ENCODE measurements around the gene SPATA13.
"Not testable (repeated sequence)": the region's sequence is repeated elsewhere in the genome, so short reads cannot be mapped to it uniquely, and the experiment has no call there.

The SPATA13 gene

DNA sequence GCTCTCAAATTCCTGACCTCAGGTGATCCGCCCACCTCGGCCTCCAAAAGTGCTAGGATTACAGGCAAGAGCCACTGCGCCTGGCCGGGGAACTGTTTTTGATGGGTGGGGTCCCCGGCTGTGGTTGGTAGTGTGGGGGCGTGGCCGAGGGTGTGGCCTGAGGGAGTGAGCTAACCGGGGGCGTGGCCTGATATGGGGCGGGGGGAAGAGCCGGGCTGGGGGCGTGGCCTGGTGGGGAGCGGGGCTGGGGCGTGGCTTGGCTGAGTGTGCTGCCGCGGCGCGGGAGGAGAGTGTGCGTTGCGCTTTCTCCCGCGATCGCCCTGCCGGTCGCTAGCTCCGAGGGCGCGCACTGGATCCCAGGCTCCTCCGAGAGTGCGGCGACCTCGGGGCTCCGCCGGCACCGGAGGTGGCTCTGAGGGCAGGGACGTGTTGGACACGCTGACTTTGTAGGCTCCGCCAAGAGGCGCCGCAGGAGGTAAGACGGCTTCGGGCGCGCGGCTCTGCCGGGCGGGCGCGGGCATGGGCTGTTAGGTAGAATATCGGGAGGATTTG lies at the start of gene SPATA13:
SPATA13 (plus strand) TSS at position 263 of the 552 bp plus-strand sequence. CDS start 62,210 bp downstream, outside the sequence.
- DNase-seq (ENCODE audit: low read depth in 3 of 3): peak; percentile 87 to 92 (median 88)

DNA sequence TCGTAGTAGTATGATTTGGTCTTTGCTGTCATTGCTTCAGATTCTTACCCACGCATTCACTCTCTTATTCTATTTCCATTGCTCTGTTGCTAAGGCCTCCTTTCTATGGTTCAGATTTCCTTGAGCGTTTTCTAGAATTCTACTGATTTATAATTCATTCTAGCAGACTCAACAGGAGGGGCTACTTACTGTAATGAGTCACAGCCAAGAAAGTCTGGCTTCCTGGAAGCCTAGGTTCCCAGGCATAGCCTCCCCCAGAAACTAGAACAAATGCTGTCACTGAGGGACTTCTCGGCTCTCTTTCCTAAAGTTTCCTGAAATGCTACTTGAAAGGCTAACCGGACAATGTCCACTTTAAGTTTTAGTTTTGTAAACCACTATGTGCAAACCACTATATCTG lies 47.7 kb upstream of the SPATA13 start:
- no peak for DNase-seq (ENCODE audit: low read depth in 3 of 3)

DNA sequence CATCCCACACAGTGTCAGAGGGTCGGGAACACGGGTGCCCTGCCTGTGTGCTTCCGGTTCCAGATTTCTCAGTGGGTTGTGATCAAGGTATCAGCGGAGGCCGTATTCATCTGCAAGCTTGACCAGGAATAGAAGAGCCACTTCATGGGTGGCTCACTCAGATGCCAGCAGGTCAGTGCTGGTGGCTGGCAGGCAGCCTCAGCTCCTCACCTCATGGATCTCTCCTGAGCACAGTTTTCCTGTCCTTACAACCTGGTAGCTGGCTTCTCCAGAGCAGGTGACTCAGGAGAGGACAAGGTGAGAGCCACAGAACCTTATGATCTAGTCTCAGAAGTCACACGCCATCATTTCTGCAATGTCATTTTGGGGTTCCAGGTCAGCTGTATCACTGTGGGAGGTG lies 44.8 kb upstream of the SPATA13 start:
- no peak for DNase-seq (ENCODE audit: low read depth in 3 of 3)

DNA sequence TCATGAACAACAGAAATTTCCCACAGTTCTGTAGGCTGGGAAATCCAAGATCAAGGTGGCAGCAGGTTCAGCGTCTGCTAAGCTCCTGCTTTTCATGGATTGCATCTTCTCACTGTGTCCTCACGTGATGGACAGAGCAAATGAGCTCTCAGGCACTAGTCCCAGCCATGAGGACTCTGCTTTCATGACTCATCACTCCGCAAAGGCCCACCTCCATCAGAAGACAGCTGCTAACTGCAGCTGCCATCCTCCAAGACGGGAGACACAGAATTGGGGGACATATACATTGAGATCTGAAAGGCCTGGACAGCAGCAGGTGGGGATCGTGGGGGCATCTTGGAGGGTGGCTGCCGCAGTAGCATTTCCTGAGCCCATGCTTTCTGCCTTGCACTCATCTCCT lies 44.4 kb upstream of the SPATA13 start:
- DNase-seq (ENCODE audit: low read depth in 3 of 3): no peak

DNA sequence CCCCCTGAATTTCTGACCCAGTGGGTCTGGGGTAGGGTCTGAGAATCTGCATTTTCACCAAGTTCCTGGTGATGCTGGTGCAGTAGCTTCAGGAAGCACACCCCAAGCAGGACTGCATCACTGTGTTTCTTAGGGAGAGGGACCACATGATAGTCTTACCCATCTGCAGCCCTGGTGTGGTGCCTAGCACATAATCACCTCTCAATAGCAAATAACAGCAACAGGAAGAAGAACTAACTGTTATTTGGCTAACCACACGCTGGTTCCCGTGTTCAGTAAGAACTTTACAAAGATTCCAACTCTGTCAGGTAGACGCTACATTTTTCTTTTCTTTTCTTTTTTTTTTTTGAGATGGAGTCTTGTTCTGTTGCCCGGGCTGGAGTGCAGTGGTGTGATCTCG lies 41.9 kb upstream of the SPATA13 start:
- no peak for DNase-seq (ENCODE audit: low read depth in 3 of 3)

DNA sequence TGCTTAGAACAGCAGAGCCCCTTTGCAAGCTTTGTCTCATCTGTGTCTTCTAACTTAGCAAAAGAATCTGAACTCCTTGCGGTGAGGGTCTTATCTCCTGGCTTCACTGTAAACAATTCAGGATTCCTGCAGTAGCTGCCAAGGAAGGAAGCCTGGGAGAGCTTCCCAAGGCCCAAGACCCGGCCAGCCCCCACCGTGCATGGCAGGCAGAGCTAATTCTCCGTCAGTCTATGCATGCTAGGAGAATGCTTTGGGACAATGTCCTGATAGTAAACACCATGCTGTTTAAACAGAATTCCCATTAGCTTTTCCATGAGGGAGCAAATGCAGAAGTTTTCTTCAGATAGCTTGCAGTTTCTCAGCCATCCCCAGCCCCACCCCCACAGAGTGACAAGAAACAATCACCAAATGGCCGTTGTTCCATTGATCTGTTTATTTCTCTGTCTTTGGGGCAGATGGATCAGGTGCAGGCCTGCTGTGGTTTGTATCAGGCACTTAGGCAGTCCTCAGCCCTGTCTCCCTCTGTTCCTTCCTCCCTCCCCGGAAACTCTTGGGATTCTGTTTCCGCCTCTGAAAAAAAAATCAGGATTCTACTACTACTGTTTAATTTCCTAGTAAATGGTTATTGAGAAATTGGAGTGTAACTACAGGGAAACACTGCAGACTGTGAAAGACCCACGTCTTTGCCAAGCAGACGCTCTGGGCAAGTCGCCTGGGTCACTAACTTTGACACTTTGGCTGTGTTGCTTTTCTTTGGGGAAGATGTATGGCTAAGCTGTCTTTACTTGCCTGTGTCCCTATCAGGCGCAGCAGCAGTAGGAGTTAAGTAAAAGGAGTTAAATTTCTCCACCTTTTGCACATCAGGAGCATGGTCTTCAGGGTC lies 40.7 kb upstream of the SPATA13 start:
- no peak for DNase-seq (ENCODE audit: low read depth in 3 of 3)

DNA sequence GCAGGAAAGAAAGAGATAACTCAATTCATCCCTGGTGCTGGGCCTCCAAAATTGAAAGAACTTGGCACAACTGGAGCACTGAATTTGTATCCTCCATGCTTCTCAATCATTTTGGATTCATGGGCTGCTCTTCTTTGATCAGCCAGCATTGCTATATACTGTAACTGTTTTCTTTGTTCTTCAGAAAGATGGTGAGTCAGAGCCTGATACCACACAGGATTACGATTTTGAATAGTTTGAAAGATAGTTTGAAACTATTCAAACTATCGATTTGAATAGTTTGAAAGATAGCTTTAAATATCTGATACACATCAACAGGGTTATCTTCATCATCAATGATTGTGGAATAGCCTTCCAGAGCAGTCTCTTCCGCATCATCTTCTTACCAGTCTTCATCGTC lies 38.5 kb upstream of the SPATA13 start:
- not testable (repeated sequence) for DNase-seq (ENCODE audit: low read depth in 3 of 3)

DNA sequence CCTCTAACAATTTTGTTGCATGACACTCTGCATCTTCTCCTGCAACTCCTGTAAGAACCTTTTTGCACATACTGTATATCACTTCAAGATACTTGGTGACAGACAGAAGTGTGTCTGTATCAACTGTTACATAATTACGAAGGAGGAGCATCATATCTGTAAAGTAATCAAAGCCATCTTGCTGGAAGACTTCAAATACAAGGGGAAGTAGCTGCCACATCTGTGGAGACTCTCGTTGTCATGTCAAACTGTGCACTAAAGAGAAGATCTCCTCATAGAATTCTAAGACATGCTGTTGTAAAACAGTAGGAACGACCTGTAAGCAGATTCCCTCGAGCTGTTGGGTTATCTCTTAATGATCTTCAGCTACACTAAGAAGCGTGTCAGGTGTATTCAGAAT lies 38.0 kb upstream of the SPATA13 start:
- no peak for DNase-seq (ENCODE audit: low read depth in 3 of 3)

DNA sequence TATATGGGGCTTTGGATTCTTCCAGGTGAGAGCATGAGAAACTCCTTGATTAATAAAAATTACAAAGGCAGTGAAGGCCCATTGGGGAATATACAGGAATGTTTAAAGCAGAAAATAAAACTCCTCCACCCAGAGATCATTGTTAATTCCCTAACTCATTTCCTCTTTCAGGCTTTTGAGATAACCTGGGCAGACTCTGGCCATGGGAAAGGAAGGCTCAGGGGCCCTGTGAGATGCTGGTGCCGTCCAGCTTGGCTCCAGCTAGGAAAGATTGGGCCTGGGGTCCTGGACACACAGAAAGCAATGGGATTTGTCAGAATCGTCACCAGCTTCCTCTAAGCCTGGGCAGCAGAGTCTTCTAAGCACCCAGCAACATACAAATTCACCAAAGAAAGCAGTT lies 36.8 kb upstream of the SPATA13 start:
- no peak for DNase-seq (ENCODE audit: low read depth in 3 of 3)

DNA sequence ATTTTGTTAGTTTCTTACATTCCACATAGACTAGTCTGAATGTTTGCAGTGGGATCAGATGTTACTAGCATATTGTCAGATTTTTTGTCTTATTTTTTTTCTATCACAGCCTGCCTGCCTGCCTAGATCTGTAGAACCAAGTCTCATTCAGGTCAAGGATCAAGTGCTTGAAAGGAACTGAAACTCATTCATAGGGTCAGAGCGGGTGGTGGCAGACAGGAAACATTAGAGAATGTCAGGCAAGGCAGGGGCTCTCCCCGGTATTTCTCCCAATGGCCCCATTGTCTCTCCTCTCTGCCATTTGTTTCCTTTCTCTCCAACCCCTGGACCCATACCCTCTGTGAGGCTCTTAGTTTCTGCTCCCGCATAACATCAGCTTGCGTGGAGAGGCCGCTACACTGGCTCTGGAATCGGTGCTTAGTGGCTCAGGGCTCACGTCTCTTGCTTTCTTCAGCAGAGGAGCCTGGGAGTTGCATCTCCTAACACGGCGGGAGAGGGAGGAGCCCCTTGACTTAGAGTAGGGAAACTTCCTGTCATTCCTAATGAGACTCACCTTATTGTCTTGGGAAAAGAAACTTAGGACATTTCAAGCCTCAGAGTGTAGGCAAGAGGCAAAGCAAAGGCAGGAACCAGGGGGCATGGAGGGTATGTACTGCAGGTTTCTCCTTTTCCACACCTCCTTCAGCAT lies 35.6 kb upstream of the SPATA13 start:
- no peak for DNase-seq (ENCODE audit: low read depth in 3 of 3)

DNA sequence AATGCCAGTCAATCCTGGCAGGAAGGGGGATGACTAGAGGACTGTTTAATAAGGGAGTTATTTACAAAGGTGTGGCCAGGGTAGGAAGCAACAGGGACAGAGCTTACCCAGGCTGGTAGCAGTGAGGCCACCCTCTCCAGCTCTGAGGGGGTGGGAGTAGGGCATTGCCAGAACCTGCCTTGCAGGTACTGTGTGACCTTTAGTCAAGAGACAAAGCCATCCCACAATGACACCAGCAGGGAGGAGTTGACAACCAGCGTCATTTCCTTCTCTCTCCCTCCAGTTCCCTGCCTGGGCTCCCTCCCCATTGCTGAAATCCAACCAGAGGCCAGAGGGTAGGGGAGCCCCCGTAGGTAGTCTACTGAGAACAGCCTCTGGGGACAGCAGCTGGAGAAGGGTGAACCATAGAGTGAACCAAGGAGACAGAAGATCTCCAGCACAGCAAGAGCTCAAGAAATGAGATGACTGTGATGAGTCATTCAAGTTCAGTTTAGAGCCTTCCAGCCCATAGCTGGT lies 33.3 kb upstream of the SPATA13 start:
- no peak for DNase-seq (ENCODE audit: low read depth in 3 of 3)

DNA sequence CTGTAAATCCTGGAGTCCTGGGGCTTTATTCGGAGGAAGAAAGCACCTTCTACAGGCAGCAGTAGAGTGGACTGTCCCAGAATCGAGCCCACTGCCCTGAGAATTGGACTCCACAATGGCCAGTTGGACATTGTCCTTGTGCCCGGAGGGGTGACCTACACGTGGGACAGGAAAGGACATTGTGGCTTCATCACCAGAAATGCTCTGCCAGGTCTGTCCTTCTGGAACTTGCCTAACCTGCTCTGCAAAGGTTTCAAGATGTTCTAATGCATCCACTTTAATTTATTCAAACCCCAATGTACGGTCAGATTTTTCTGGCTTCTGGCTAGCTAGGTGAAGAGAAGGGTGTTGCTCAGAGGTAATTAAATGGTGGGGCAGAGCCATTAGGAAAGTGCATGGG lies 32.4 kb upstream of the SPATA13 start:
- DNase-seq (ENCODE audit: low read depth in 3 of 3): no peak

DNA sequence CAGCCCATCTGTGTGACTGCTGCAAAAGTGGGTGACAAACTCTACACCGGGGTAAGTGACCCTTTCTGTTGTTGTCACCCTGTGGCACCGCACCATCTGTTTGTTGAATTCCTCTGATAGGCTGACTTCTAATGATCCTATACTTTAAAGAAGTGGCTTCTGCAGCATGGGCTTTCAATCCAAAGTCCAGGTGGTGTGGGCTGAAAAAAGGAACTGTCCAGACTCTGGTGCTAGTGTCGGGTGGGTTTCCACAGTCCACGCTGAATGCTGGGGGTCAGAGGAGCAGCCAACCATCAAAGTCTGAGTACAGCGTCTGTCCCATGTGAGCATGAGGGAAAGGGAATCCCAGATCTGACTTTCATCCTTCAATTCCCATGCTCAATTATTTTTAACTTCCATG lies 31.6 kb upstream of the SPATA13 start:
- no peak for DNase-seq (ENCODE audit: low read depth in 3 of 3)

DNA sequence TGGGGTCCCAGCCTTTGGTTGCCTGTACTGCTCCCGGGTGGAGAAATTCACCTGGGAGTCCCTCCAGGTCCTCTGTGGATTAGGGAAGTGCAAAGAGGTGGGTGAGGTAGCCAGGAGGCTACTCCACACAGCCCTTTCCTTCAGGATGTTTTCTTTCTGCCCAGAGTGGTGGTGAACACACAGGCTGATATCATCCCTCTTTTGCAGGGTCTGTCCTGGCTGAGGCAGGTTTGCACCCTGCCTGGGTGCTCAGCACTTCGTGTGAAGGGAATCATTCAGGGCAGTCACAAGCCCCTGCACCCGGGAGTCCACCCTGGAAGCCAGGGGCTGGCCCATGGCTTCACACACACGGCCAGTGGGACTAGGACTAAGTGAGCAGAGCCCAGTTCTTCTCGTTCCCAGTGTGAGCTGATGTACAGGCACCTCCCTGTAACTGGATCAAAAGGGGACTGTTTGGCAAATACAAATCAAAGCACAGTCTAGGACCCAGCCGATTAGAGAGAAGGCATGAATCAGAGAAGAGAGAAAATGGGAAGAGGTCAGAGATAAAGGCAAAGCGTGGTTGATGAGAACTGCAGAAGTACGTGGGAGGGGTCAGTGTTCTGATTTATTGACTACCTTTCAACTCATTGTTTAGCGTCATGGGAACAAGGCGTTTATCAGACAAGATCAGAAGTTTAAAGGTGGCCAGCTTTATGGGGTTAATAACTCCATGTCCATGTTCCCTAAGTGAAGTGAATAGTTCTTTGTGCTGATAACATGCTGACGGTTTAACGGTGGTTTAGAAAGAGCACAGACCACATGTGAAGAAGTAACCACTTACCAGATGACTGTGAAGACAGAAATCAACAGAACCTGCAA lies 30.4 kb upstream of the SPATA13 start:
- DNase-seq (ENCODE audit: low read depth in 3 of 3): no peak

DNA sequence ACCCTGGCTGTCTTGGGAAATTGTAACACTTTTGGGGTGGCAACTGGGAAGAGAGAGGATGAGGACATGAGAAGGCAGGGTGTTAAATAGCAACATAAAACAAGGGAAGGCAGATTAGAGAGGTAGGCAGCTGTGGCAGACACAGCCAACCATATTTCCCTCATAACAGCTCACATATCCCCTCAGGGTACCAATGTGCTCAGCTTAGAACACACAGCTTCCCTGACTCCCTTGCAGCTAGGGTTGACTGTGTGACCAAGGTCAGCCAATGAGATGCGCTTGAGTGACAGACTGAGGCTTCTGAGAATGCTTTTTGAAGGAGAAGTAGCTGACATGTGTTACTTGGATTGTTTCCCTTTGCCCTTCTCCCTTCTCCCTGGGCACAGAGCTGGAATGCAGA lies 28.8 kb upstream of the SPATA13 start:
- DNase-seq (ENCODE audit: low read depth in 3 of 3): no peak

DNA sequence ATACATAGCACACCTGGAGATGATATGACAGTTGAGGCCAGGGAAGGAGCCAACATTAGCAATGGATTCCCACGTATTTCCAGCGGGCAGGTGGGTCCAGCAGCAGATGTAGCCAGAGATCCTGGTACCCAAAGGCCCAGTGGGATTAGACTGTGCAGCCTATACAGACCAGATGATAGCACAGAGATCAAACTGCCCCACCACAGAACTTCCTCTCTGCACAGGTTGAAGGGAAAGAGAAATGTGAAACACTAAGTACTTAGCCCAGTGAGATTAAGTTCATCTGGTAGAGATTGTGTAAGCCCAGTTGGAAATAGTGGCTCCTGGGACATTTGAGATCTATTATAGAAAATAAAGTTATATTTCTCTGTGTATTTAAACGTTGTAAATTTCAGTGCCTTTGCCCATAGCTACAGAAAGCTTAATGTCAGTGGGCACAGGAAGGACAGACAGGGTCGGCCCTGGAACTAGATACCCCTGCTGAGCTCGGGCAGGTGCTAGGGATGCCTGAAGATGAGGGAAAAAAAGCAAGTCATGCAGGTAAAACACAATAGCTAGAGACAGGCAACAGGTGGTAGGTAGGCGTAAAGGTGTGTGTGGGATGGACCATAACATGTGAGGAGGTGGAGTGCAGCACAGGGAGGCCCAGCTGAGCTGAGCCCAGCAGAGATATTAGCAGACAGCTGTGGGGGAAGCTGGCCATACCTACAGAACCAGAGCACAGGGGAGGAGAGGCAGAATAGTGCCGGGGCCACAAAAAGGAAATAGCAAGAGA lies 27.3 kb upstream of the SPATA13 start:
- DNase-seq (ENCODE audit: low read depth in 3 of 3): no peak

DNA sequence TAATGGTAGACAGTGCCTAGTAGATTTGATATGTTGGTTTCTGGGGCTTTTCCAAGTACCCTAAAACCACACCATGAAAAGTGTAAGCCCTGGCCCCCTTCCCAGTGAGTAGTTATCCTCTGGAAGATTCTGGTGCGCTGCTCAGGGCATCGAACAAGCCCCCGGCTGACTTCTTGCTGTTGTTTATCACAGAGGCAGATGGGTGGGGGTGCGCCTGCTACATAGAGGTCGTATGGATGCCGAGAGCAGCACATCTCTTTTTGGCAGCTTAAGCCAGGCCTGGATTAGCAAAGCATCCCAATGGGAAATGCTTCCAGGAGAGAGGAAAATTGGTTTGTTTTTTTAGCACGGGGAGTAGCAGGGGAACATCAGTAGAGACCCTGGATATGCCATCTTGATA lies 26.3 kb upstream of the SPATA13 start:
- DNase-seq (ENCODE audit: low read depth in 3 of 3): no peak

DNA sequence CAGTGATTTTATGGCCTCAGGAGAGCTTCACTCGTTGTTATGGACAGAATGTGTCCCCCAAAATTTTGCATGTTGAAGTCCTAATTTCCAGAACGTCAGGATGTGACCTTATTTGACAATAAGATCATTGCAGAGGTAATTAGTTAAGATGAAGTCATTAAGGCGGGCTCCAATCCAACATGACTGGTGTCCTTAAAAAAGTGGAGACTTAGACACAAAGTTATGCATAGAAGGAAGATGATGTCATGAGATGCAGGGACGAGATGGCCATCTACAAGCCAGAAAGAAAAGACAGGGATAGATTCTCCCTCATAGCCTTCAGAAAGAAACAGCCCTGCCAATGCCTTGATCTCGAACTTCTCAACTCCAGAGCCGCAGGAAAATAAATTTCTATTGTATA lies 25.8 kb upstream of the SPATA13 start:
- DNase-seq (ENCODE audit: low read depth in 3 of 3): no peak

DNA sequence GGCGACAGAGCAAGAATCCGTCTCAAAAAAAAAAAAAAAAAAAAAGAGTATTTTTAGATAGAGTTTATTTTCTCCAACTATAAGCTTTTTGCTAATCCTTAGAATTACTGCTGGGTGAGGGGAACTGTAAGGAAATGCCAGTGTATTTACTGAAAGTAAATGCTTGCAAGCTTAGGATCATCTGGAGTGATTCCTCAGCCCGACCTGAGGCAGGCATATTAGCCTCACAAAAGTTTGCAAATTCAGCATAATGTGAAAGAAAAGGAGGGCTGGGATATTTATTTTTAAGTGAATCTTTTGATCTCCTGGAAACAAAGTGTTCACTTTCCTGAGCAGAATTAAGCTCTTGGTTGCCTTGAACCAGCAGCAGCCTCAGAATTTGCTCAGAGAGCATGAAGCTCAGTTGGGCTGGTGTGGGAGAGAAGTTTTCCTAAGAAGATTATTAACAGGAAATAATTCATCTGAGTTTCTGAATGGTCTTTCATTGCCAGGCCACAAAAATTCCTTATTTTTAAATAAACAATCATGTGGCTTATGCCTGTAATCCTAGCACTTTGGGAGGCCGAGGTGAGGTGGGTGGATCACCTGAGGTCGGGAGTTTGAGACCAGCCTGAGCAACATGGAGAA lies 24.7 kb upstream of the SPATA13 start:
- no peak for DNase-seq (ENCODE audit: low read depth in 3 of 3)

DNA sequence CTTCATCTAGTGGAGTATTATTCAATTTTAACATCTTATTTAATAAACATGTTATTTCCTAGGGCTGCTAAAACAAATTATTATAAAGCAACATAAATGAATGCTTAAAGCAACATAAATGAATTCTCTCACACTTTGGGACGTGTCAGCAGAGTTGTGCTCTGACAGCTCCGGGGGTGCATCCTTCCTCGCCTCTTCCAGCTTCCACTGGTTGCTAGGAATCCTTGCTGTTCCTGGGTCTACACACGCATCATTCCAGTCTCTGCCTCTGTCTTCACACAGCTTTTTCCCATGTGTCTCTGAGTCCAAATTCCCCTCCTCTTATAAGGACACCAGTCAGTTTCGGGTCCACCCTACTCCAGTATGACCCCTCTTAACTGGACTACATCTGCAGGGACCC lies 21.6 kb upstream of the SPATA13 start:
- no peak for DNase-seq (ENCODE audit: low read depth in 3 of 3)
